ENCODE data around the gene ARHGEF12.
A peak's percentile ranks its signal among the peaks of the same experiment; 100 is the strongest.

ARHGEF12 gene

DNA sequence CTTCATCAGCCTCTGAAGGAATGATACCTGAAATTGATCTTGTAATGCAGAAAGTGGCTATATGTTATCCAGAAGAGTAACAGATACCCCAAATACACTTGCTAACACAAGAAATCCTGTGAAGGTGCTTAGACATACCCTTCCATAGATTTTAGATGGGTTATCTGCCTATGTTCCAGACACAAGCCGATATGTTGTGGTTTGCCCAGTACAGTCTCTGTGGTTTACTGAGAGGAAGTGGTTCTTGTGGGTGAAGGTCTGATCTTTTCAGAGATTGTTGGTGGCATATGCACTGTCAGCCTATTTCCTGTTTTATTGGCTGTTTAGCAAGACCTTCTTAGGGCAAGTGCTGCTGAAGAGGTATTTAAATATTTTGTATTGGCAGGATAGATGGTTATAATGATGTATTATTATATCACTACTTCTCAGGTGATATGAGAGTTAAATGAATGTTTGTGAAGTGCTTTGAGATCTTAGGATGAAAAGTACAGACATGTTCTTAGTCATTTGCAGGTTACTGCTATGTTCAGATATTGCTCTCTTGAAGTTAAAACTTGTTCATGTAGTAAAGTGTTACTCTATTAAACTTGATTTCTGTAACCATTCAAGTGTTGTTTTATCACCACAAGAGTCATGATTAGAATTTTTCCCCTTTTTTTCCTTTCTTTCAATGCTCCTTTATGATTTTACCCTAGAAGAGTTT lies 8.2 kb downstream of the ARHGEF12 start:
- peaks cover 5% of the 10 kb centered on the region for H3K9me3 Mint-ChIP-seq
- H3K4me3 Mint-ChIP-seq, result peak overlapping the region; percentile 68
- peaks cover 9% of the 10 kb centered on the region for H3K36me3 Mint-ChIP-seq (ENCODE audit: low read depth)
- peaks cover 77% of the 10 kb centered on the region for H3K27me3 Mint-ChIP-seq
- peak overlapping the region; percentile 83 for H3K27ac Mint-ChIP-seq
- H3K4me1 Mint-ChIP-seq (ENCODE audit: low read depth), result peaks cover 32% of the 10 kb centered on the region

DNA sequence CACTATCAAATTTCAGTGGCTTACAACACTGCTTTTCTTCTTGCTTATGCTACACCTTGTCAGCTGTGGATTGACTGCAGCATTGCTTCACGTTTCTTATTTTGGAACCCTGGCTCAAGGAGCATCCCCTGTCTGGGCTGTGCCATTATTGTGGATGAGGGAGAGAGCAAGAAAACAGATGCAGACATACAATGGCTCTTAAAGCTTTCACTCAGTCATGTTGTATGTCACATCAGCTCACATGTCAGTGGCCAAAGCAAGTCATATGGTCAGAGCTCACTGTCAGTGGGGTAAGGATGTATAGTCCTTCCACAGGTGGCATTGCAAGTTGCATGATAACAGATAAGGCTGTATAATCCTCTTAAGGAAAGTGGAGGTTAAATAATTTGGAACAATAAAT lies 10.0 kb downstream of the ARHGEF12 start:
- H3K4me1 Mint-ChIP-seq (ENCODE audit: low read depth), result peaks cover 19% of the 10 kb centered on the region

DNA sequence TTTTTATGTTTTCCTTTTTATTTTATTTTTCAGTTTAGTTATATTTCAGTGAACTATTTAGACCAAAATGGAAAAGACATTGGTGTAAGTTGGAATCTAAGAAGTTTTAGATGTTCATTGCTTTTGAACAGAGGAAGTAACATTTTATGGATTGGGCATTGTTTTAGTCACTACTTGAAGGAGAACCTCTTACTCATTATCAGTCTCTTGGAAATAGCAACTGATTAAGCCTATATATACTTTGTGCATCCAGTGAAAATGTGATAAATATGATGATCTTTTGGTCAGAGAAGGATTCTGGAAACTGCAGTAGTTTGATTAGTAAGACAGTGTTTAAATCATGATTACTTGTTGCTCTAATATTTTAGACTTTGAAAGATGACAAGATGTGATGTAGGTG lies 14.4 kb downstream of the ARHGEF12 start:
- no peak overlapping the region for H3K4me3 Mint-ChIP-seq
- H3K27me3 Mint-ChIP-seq, result peaks cover 75% of the 10 kb centered on the region
- no peaks in the 10 kb centered on the region for H3K4me1 Mint-ChIP-seq (ENCODE audit: low read depth)
- H3K9me3 Mint-ChIP-seq, result no peaks in the 10 kb centered on the region
- H3K27ac Mint-ChIP-seq, result no peak overlapping the region
- H3K36me3 Mint-ChIP-seq (ENCODE audit: low read depth), result no peaks in the 10 kb centered on the region

More for the DNA sequence above, 10.0 kb downstream of the ARHGEF12 start:
- Mint-ChIP-seq H3K27ac (no peak overlapping the region), H3K27me3 (peaks cover 74% of the 10 kb centered on the region), H3K9me3 (peaks cover 5% of the 10 kb centered on the region), H3K4me3 (no peak overlapping the region), H3K36me3 (ENCODE audit: low read depth) (peaks cover 5% of the 10 kb centered on the region)

DNA sequence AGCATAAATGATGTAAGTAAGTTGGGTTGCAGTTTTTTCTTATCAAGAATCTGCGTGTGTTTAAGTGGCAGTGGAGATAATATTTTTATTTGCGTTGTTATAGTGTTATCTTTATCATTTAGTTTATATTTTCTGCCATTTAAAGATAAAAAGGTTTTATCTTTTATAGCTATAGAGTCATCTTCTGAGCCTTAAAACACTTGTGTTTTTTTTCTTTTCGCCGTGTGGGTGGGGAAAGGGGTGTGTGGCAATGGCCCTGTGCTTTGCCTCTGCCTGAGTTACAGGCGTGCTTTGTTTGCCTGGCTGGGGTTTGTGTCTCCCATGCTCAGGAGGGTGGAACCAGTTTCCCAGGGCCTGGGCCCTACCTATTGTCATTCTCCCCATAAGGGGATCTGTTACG lies 16.2 kb downstream of the ARHGEF12 start:
- no peaks in the 10 kb centered on the region for H3K9me3 Mint-ChIP-seq
- peaks cover 64% of the 10 kb centered on the region for H3K27me3 Mint-ChIP-seq

DNA sequence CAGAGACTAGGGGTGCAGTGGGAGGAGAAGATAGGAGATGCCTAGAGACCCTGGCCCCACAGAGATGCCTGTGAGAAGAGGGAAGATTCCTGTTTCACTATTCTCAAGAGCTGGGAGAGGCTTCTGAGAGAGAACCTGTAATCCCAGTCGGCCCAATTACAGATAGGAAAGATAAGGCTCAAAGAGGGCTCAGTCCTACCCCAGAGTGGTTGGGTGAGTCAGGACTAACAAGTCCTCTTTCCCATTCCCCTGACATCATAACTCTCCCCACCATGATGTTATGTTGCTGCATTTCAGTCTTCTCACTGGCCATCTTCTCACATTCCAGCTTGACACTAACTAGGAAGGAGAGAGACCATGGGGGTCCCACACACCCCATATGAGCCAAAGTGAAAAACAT lies 17.9 kb downstream of the ARHGEF12 start:
- H3K27ac Mint-ChIP-seq, result no peak overlapping the region
- no peaks in the 10 kb centered on the region for H3K36me3 Mint-ChIP-seq (ENCODE audit: low read depth)
- no peaks in the 10 kb centered on the region for H3K9me3 Mint-ChIP-seq
- no peak overlapping the region for H3K4me3 Mint-ChIP-seq
- no peaks in the 10 kb centered on the region for H3K4me1 Mint-ChIP-seq (ENCODE audit: low read depth)
- H3K27me3 Mint-ChIP-seq, result peaks cover 63% of the 10 kb centered on the region

More for the DNA sequence above, 16.2 kb downstream of the ARHGEF12 start:
- H3K27ac Mint-ChIP-seq, result no peak overlapping the region
- no peaks in the 10 kb centered on the region for H3K4me1 Mint-ChIP-seq (ENCODE audit: low read depth)
- no peaks in the 10 kb centered on the region for H3K36me3 Mint-ChIP-seq (ENCODE audit: low read depth)
- no peak overlapping the region for H3K4me3 Mint-ChIP-seq

DNA sequence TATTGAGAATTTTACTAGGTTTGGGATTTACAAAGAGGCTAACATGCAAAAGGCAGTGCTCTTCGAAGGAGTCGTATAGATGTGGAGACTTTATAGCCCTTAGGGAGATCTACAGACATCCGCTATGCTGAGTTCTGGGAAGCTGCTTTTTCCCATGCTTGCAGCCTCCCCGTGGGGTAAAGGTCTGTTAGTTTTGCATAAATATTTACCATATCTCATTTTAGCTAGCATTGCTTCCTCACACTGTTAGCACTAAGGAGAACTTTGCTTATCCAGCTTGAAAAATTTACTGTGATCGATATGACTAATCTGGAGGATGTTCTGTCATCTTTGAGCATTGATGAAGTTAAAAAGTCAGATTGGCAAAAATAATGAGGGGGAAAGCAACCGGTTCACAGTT lies 18.6 kb downstream of the ARHGEF12 start:
- Mint-ChIP-seq H3K4me3 (no peak overlapping the region), H3K4me1 (ENCODE audit: low read depth) (no peaks in the 10 kb centered on the region), H3K36me3 (ENCODE audit: low read depth) (no peaks in the 10 kb centered on the region), H3K27ac (no peak overlapping the region), H3K27me3 (peaks cover 60% of the 10 kb centered on the region), H3K9me3 (no peaks in the 10 kb centered on the region)

DNA sequence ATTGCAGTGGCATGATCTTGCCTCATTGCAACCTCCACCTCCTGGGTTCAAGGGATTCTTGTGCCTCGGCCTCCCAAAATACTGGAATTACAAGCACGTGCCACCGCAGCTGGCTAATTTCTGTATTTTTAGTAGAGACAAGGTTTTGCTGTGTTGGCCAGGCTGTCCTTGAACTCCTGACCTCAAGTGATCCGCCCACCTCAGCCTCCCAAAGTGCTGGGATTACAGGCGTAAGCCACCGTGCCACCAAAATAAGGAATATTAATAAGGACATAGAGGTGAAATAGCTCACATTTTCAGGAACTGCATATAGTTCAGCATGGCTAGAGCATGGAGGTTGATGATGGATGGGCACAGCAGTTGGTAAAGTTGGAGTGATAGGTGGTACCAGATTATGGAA lies 21.4 kb downstream of the ARHGEF12 start:
- peaks cover 51% of the 10 kb centered on the region for H3K27me3 Mint-ChIP-seq
- no peaks in the 10 kb centered on the region for H3K9me3 Mint-ChIP-seq
- H3K4me3 Mint-ChIP-seq, result no peak overlapping the region
- no peaks in the 10 kb centered on the region for H3K36me3 Mint-ChIP-seq (ENCODE audit: low read depth)
- no peak overlapping the region for H3K27ac Mint-ChIP-seq
- no peaks in the 10 kb centered on the region for H3K4me1 Mint-ChIP-seq (ENCODE audit: low read depth)

DNA sequence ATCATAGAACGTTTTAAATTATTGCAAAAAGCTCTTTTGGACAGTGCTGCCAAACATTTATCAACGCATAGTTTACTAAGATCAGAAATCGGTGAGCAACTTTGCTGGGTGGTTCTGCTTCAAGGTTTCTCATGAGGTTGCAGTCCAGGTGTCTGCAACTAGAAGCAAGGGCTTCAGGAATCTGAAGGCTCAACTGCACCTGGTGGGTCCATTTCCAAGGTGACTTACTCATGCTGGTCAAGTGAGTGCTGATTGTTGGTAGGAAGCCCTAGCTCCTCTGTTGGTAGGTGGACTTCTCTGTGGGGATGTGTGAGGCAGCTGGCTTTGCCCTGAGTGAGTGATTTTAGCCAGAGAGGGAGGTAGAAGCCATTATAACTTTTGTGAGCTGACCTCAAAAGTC lies 22.5 kb downstream of the ARHGEF12 start:
- Mint-ChIP-seq H3K36me3 (ENCODE audit: low read depth) (no peaks in the 10 kb centered on the region), H3K4me1 (ENCODE audit: low read depth) (no peaks in the 10 kb centered on the region), H3K27me3 (peaks cover 47% of the 10 kb centered on the region), H3K27ac (no peak overlapping the region), H3K4me3 (no peak overlapping the region), H3K9me3 (no peaks in the 10 kb centered on the region)

DNA sequence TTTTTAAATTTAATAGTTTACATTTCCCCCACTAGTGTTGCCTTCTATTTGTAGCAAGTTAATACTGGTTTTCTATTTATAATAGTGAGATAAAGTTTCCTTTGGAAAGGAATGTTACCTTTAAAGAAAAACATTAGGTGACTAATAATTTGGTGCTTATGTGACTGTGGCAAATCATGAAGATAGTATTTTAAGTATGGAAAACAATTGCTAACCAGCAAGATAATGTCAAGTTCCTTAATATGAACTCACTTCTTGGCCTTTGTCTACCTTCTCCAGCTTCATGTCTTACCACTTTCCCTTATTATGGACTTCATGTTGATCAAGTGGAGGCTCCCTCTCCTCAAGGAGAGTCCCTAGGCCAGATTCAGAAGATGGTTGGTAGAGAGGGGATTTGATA lies 27.2 kb downstream of the ARHGEF12 start:
- no peaks in the 10 kb centered on the region for H3K4me1 Mint-ChIP-seq (ENCODE audit: low read depth)
- H3K4me3 Mint-ChIP-seq, result no peak overlapping the region
- H3K36me3 Mint-ChIP-seq (ENCODE audit: low read depth), result peaks cover 3% of the 10 kb centered on the region
- H3K27me3 Mint-ChIP-seq, result peaks cover 37% of the 10 kb centered on the region
- no peak overlapping the region for H3K27ac Mint-ChIP-seq
- H3K9me3 Mint-ChIP-seq, result no peaks in the 10 kb centered on the region

DNA sequence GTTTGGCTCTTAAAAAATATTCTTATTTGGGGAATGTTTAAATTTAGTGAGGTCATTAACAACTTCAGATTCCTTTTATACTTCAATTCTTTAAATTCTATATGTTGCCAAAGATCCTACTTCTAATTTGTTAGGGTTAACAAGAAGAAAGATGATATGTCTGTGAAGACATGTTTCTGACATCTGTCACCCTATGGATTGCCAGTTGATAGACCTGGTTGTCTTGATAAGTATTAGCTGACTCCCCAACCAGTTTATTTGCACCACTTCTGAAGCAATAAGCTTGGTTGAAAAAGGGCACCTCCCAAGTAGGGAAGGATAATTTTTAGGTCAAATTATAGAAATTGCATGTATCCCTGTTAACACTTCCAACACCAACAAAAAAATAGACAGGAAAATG lies 29.3 kb downstream of the ARHGEF12 start:
- Mint-ChIP-seq H3K36me3 (ENCODE audit: low read depth) (peaks cover 3% of the 10 kb centered on the region), H3K27ac (no peak overlapping the region), H3K9me3 (no peaks in the 10 kb centered on the region), H3K27me3 (peaks cover 33% of the 10 kb centered on the region), H3K4me3 (no peak overlapping the region), H3K4me1 (ENCODE audit: low read depth) (no peaks in the 10 kb centered on the region)

DNA sequence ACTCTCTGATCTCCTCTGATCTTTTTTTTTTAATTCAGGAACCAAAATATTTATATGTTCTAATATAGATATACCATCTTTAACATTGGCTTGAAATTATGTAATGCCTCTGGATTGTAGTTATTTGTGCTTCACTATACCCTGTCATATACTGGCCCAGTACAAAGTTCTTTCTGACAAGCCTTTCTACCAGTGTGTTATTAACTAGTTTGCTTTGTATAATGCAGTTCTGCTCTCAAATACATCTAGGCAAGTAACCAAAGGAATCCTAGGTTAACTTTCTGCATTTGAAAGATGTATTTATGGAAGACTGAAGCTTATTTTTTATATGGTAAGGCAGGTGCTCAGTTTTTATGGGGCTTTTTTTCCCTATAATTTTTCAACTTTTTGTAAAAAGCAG lies 36.1 kb downstream of the ARHGEF12 start:
- H3K27me3 Mint-ChIP-seq, result peaks cover 14% of the 10 kb centered on the region
- no peak overlapping the region for H3K4me3 Mint-ChIP-seq
- no peaks in the 10 kb centered on the region for H3K9me3 Mint-ChIP-seq
- no peaks in the 10 kb centered on the region for H3K4me1 Mint-ChIP-seq (ENCODE audit: low read depth)
- H3K36me3 Mint-ChIP-seq (ENCODE audit: low read depth), result no peaks in the 10 kb centered on the region
- no peak overlapping the region for H3K27ac Mint-ChIP-seq

DNA sequence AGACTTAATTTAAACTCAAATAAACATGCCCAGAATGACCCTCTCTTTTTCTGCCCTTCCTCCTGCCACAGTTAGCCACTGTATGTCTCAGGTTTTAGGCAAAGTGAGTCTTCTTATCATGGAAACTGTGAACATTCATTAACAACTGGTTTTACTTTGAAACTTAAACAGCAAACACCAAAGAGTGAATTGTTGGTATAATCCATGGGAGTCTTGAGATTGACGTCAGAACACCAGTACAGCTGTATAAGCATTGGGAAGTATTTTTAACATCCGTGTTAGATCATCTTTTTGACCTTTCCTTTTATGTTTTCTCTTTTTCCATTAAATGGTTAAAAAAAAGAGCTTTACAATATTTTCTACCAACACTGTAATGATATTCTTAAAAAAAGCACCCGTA lies 38.9 kb downstream of the ARHGEF12 start:
- Mint-ChIP-seq H3K36me3 (ENCODE audit: low read depth) (peaks cover 11% of the 10 kb centered on the region), H3K4me3 (no peak overlapping the region), H3K4me1 (ENCODE audit: low read depth) (peaks cover 4% of the 10 kb centered on the region), H3K27me3 (peaks cover 15% of the 10 kb centered on the region), H3K27ac (no peak overlapping the region), H3K9me3 (peaks cover 9% of the 10 kb centered on the region)

DNA sequence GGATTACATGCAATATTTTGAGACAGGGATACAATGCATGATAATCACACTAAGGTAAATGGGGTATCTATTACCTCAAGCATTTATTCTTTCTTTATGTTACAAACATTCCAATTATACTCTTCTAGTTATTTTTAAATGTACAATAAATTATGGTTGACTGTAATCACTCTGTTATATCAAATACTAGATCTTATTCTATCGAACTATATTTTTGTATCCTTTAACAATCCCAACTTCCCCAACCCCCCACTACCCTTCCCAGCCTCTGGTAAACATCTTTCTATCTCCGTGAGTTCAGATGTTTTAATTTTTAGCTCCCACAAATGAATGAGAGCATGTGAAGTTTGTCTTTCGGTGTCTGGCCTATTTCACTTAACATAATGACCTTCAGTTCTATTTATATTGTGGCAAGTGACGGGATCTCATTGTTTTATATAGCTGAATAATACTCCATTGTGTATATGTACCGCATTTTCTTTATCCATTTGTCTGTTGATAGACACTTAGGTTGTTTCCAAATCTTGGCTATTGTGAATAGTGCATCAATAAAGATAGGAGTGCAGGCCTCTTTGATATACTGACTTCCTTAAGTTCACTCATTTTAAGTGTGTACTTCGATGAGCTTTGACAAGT lies 40.5 kb downstream of the ARHGEF12 start:
- Mint-ChIP-seq H3K27me3 (peaks cover 26% of the 10 kb centered on the region), H3K9me3 (peaks cover 9% of the 10 kb centered on the region), H3K36me3 (ENCODE audit: low read depth) (peaks cover 11% of the 10 kb centered on the region), H3K4me1 (ENCODE audit: low read depth) (peaks cover 4% of the 10 kb centered on the region), H3K27ac (no peak overlapping the region), H3K4me3 (no peak overlapping the region)

DNA sequence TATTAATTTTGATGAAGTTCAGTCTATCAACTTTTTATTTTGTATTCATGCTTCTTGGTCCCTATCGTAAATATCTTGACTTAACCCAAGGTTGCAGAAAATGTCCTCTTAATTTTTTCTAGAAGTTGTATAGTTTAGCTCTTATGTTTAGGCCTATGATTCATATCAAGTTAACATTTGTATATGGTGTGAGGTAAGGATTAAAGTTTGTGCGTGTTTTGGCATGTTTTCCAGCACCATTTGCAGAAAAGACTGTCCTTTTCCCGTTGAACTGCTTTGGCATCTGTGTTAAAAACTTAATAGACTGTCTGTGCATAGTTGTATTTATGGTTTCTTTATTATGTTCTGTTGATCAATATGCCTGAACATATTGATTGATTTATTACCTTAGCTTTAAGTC lies 42.3 kb downstream of the ARHGEF12 start:
- no peak overlapping the region for H3K27ac Mint-ChIP-seq
- peaks cover 9% of the 10 kb centered on the region for H3K9me3 Mint-ChIP-seq
- peaks cover 4% of the 10 kb centered on the region for H3K4me1 Mint-ChIP-seq (ENCODE audit: low read depth)
- H3K27me3 Mint-ChIP-seq, result peaks cover 27% of the 10 kb centered on the region
- H3K36me3 Mint-ChIP-seq (ENCODE audit: low read depth), result peaks cover 11% of the 10 kb centered on the region
- no peak overlapping the region for H3K4me3 Mint-ChIP-seq

DNA sequence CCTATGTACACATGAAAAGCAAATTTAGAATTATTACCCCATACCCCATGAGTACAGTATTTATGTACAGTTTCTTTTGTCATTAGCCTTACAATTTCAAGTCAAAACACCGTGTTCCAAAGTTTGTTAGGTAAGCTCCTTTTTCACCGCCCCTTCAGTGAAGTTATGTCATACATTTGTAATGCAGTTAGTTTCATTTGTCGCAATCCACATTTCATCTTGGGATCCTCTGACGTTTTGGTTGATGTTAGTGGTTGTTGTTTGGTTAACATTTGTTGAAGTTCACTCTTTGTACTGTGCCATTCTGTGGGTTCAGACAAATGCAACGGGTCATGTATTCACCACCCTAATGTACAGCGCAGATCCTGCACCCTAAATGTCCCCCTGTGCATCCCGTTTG lies 45.2 kb downstream of the ARHGEF12 start:
- H3K27ac Mint-ChIP-seq, result no peak overlapping the region
- H3K4me1 Mint-ChIP-seq (ENCODE audit: low read depth), result peaks cover 4% of the 10 kb centered on the region
- peaks cover 11% of the 10 kb centered on the region for H3K36me3 Mint-ChIP-seq (ENCODE audit: low read depth)
- H3K4me3 Mint-ChIP-seq, result no peak overlapping the region
- peaks cover 33% of the 10 kb centered on the region for H3K27me3 Mint-ChIP-seq
- H3K9me3 Mint-ChIP-seq, result peaks cover 9% of the 10 kb centered on the region
